ENCODE measurements around the gene PTPRK. TPM values are rescaled to one million over a fixed set of nuclear protein-coding genes. Genes with fewer than 3 reads are reported as not detected.

The PTPRK gene
- total RNA-seq, 1 experiment from 2014 or later = 34.2 TPM

DNA sequence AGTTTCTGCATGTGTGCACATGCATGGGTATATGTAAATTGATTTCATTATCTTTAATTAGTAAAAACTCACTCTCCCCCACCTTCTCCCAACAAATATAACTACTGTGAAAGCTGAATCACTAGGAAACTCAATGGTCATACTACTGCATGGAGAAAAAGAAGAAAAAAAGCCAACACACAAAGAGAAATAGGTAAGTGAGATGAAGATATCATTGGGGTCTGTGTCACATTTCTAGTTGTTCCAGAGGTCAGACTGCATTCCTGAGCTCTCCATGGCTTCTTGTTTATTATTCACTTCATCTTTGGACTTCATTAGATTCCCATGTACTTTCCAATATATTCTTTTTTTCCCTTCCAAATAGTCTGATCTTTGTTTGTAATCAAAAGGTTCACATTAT is 98.2 kb downstream of the PTPRK start:
- H3K27me3 ChIP-seq (ENCODE audit: insufficient read depth, low read length) = no peaks in the 10 kb centered on the region
- H3K9me2 ChIP-seq (ENCODE audit: insufficient read depth) = no peaks in the 10 kb centered on the region
- DNase-seq (ENCODE audit: low read depth, low spot score) = no peak
- BruUV-seq (replicated peaks) = no TSS peak
- intact Hi-C loops (cut with micrococcal nuclease) = no loop called here
- H2AFZ ChIP-seq (ENCODE audit: low read depth, low read length, poor library complexity, severe bottlenecking) = no peak overlapping the region
- H3K9me3 ChIP-seq (ENCODE audit: control insufficient read depth in 1 of 2, insufficient read depth in 1 of 2, low read depth in 1 of 2, low read length in 2 of 2) = no peaks in the 10 kb centered on the region
- no peak for ATAC-seq
- H3K9ac ChIP-seq (ENCODE audit: low read length) = no peak overlapping the region
- TF ChIP-seq EGR1 (IDR thresholded peaks at IDR 0.05; ENCODE audit: low read depth) = no peak
- TF ChIP-seq CBX3 (IDR thresholded peaks at IDR 0.05; ENCODE audit: low read depth) = no peak
- TF ChIP-seq, protein P1, sequence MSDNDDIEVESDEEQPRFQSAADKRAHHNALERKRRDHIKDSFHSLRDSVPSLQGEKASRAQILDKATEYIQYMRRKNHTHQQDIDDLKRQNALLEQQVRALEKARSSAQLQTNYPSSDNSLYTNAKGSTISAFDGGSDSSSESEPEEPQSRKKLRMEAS (IDR thresholded peaks at IDR 0.05) = no peak
- no peak for TF ChIP-seq ZNF274 (IDR thresholded peaks at IDR 0.05; ENCODE audit: low read depth, low read length)
- no peak for TF ChIP-seq ZFX (IDR thresholded peaks at IDR 0.05)
- no peak for TF ChIP-seq RAD21 (IDR thresholded peaks at IDR 0.05; ENCODE audit: low read depth)
- TF ChIP-seq, protein P2, sequence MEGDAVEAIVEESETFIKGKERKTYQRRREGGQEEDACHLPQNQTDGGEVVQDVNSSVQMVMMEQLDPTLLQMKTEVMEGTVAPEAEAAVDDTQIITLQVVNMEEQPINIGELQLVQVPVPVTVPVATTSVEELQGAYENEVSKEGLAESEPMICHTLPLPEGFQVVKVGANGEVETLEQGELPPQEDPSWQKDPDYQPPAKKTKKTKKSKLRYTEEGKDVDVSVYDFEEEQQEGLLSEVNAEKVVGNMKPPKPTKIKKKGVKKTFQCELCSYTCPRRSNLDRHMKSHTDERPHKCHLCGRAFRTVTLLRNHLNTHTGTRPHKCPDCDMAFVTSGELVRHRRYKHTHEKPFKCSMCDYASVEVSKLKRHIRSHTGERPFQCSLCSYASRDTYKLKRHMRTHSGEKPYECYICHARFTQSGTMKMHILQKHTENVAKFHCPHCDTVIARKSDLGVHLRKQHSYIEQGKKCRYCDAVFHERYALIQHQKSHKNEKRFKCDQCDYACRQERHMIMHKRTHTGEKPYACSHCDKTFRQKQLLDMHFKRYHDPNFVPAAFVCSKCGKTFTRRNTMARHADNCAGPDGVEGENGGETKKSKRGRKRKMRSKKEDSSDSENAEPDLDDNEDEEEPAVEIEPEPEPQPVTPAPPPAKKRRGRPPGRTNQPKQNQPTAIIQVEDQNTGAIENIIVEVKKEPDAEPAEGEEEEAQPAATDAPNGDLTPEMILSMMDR (IDR thresholded peaks at IDR 0.05 in 2 of 3, conservative IDR thresholded peaks at IDR 0.05 in 1 of 3; ENCODE audit: borderline replicate concordance in 1 of 3, insufficient read depth in 1 of 3, low read depth in 2 of 3, low read length in 2 of 3) = no peak
- TF ChIP-seq JUND (IDR thresholded peaks at IDR 0.05) = no peak
- TF ChIP-seq, protein P3, sequence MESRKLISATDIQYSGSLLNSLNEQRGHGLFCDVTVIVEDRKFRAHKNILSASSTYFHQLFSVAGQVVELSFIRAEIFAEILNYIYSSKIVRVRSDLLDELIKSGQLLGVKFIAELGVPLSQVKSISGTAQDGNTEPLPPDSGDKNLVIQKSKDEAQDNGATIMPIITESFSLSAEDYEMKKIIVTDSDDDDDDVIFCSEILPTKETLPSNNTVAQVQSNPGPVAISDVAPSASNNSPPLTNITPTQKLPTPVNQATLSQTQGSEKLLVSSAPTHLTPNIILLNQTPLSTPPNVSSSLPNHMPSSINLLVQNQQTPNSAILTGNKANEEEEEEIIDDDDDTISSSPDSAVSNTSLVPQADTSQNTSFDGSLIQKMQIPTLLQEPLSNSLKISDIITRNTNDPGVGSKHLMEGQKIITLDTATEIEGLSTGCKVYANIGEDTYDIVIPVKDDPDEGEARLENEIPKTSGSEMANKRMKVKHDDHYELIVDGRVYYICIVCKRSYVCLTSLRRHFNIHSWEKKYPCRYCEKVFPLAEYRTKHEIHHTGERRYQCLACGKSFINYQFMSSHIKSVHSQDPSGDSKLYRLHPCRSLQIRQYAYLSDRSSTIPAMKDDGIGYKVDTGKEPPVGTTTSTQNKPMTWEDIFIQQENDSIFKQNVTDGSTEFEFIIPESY (IDR thresholded peaks at IDR 0.05; ENCODE audit: extremely low read depth, insufficient replicate concordance, low read length) = no peak
- ChIA-PET RAD21 (ENCODE audit: low non-redundant PET in 1 of 2, low total read pairs in 2 of 2, uncharacterized antibody in 2 of 2, unreplicated experiment in 2 of 2) (no interaction called here), POLR2A (no interaction called here), CTCF (no interaction called here)
- no peaks in the 10 kb centered on the region for H3K4me1 ChIP-seq (ENCODE audit: control insufficient read depth in 1 of 2, insufficient read depth in 2 of 2, low read length in 2 of 2)
- no peaks in the 10 kb centered on the region for H3K79me2 ChIP-seq (ENCODE audit: insufficient read depth, low read length)
- H4K20me1 ChIP-seq (ENCODE audit: insufficient read depth) = no peaks in the 10 kb centered on the region
- no peak overlapping the region for H3K4me3 ChIP-seq (replicated peaks in 1 of 2; ENCODE audit: low read depth in 1 of 2, low read length in 2 of 2)
- H3K36me3 ChIP-seq (ENCODE audit: control insufficient read depth in 1 of 2, insufficient read depth in 2 of 2, low read length in 2 of 2) = no peaks in the 10 kb centered on the region
- H3K4me2 ChIP-seq (ENCODE audit: low read length) = no peak overlapping the region
- no peak overlapping the region for H3K27ac ChIP-seq (ENCODE audit: low read depth, low read length)
